HG02884 (cell line): ENCODE measurements around the gene TRABD.

ENCODE experiments used
- ATAC-seq: cut with Tn5 transposase; IDR thresholded peaks from one replicate; pipeline ENCODE4 v1.9.1; 2021; ENCODE audit warnings: mild to moderate bottlenecking, moderate library complexity; ENCODE audit not compliant: unreplicated experiment

TRABD gene

DNA sequence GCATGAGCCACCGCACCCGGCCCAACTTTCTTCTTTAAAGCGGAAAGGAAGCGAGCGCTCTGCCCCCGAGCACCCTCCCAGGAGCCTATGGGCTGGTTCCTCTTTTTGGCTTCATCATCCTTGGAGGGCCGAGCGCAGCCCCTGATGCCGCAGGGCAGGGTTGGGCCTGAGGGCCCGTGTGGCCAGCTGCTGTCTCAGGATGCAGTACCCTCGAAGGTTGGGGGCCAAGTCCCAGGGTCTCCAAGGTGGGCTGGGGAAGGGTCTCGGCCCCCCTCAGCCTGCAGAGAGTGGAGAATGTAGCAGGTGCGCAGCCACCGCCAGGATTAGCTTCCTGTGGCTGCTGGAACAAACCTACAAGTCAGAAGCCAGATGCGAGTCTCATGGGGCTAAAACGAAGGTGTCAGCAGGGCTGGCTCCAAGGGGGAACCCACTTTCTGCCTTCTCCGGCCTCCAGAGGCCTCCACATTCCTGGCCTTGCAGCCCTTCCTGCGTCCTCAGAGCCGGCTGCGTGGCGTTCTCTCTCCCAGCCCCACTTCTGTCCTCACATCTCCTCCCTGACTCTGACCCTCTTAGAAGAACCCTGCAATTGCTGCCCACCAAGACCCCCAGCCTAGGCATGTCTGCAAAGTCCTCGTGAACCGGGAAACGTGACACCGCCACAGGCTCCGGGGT is 12.3 kb upstream of the TRABD start:
- no peak for ATAC-seq

- ATAC-seq, result no peak
Observed at GRCh38 chr22:50173983-50174355, 11.7 kb upstream of the TRABD start.

DNA sequence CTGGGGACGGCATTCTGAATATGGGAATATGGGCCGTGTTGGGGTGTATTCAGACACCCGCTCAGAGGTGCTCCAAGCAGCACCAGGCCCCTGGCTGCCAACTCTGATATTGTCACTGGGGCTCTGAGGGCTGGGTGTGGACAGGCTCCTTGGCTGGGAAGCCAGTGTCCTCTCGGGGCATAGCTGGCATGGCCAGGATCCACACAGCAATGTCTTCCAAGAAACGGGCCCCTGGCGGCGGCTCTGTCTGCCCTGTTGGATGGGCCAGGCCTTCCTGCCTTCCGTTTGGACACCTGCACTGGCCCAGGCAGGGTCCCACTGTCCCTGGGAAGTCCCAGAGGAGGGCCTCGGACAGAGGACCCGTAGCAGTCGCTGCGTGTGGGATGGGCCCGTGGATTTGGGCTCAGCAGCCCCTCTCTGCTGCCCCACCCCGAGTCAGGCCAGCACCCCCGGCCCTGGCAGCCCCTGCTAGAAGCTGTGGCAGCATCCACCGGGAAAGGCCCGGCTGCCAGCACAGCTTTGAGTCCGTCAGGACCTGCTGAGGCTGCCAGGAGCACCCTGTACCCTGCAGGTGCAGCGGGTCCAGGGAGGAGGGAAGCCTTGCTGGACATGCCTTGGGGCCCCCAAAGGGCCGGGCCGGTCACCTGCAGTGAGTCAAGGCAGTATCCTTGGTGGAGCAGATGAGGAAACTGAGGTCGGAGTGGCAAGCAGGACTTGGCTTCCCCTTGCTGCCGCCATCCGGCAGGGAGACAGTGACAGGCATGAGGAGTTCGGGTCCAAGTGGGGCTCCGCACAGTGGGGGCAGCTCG is 11.1 kb upstream of the TRABD start:
- ATAC-seq, result no peak

- ATAC-seq, result no peak
Observed at GRCh38 chr22:50175191-50175461, 10.6 kb upstream of the TRABD start.

DNA sequence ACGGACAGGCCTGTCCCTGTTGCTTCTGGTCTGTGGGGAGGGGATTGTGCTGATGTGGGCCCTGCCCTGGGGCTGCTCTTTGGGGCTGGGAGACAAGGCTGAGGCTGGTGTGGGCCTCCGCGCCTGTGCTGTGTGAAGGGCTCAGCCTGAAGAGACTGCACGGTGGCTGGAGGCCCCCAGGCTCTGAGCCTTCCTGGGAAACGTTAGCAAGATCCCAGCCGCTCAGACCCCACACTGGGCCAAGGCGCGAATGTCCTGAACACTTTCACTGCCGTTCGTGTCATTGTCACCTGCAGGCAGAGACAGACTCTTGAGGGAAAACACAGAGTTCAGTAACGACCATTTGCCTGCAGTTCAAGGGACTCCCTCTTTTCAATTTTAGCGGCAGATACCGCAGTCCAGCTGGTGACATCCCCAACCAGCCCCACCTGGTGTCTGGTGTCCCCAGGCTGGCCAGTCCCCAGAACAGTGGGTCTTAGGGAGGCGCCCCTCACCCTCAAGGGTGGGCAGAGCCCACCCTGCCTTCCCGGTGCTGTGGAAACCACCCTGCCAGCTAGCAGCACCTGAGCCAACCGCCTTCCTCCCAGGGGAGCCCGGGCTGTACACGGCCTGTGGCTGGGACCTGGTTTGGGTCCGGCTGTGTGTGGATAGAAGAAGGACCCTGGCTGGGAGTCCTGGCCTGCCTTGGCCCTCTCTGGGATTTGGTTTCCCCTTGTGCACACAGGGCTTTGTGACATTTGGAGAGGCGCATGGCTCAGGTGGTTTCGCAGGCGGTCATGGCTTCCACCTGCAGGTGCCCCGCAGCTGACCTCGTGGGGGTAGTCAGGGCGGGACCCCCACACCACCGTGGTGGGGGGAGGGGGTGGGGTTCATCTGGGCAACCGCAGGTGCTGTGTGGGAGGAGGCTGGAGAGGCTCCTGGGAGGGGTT is 9.5 kb upstream of the TRABD start:
- no peak for ATAC-seq

GRCh38 chr22:50176850-50177536 is 8.7 kb upstream of the TRABD start:
- ATAC-seq, result no peak

- ATAC-seq, result no peak
Observed at GRCh38 chr22:50177537-50178470, 7.9 kb upstream of the TRABD start.

- no peak for ATAC-seq
Observed at GRCh38 chr22:50178471-50178864, 7.2 kb upstream of the TRABD start.

- ATAC-seq, result no peak
Observed at GRCh38 chr22:50178871-50179869, 6.5 kb upstream of the TRABD start.

- no peak for ATAC-seq
Observed at GRCh38 chr22:50179937-50180726, 5.6 kb upstream of the TRABD start.

DNA sequence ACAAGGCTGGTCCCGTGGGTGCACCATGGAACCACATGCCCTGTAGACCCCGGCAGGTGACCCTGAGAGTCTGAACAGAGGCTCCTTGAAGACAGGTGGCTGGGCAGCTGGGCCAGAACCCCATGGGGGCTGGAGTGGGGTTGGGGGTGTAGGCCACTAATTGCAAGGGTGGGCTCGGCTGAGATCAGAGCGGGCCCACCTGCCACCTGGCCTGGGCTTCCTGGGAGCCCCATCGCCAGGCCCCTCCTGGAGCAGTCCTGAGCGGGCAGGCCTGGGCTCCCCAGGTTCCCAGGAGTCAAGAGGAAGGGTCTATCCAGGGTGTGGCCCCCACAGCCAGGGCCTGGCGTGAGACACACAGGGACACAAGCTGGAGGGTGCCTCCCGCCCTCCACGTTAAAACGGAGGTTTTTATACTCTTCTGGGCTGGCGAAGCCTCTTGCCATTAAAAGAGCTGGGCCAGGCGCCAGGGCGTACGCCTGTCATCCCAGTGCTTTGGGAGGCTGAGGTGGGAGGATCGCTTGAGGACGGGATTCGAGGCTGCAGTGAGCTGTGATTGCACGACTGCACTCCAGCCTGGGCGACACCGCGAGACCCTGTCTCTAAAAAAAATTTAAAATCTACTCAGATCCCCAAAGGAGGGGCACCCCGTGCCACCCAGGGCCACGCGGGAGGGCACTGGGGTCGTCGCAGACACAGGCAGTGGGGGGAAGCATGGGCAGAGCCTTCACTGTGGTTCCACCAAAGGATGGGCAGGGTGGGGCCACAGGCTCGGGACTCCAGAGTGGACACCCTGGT is 4.8 kb upstream of the TRABD start:
- no peak for ATAC-seq

GRCh38 chr22:50182176-50183081 is 3.3 kb upstream of the TRABD start:
- no peak for ATAC-seq

GRCh38 chr22:50183141-50183971 is 2.4 kb upstream of the TRABD start:
- no peak for ATAC-seq

- ATAC-seq, result no peak
Observed at GRCh38 chr22:50184004-50184901, 1.5 kb upstream of the TRABD start.
